ENCODE data around the gene CNKSR1. TPM values are rescaled to one million over a fixed set of nuclear protein-coding genes. Genes with fewer than 3 reads are reported as not detected.

CNKSR1 gene
- 0.52 TPM in 1 of 2 replicates, not detected in the other for total RNA-seq

GRCh38 chr1:26177182-26177684 is at the start of gene CNKSR1:
Gene CNKSR1, plus strand, starts transcription at chr1:26177491. Its CDS starts 57 bp downstream, at chr1:26177548.

GRCh38 chr1:26158908-26159742 is 18.2 kb upstream of the CNKSR1 start, which contains the start of gene FAM110D:
Gene FAM110D, plus strand, starts transcription at chr1:26159079. Its CDS starts 2,213 bp downstream, at chr1:26161292.

GRCh38 chr1:26168410-26169197 is 8.7 kb upstream of the CNKSR1 start, which contains the start of gene C1orf232:
Gene C1orf232, minus strand, starts transcription at chr1:26168963. Its CDS starts 464 bp downstream, at chr1:26168499.

GRCh38 chr1:26169669-26170471 is 7.4 kb upstream of the CNKSR1 start, which contains the start of gene ZNF593:
Gene ZNF593, plus strand, starts transcription at chr1:26169908. Its CDS starts 76 bp downstream, at chr1:26169984.

GRCh38 chr1:26171084-26172072 is 5.9 kb upstream of the CNKSR1 start, which contains the start of gene ZNF593OS:
Gene ZNF593OS, minus strand, starts transcription at chr1:26171832. Its CDS starts 171 bp downstream, at chr1:26171661.

GRCh38 chr1:26190373-26190987 is 13.2 kb downstream of the CNKSR1 start, which contains the start of gene CATSPER4:
Gene CATSPER4, plus strand, starts transcription at chr1:26190602. Its CDS starts 26 bp downstream, at chr1:26190628.

GRCh38 chr1:26233903-26234643 is 56.8 kb downstream of the CNKSR1 start, which contains the start of gene CEP85:
Gene CEP85, plus strand, starts transcription at chr1:26234200. Its CDS starts 5,584 bp downstream, at chr1:26239784.

Other genes starting within 250 kb of the CNKSR1 start
- 6.6 and 8.3 TPM in 2 replicates for gene PAFAH2, start 179.4 kb upstream of the CNKSR1 start, total RNA-seq
- 0.52 and 0.56 TPM in 2 replicates for gene EXTL1, start 155.7 kb upstream of the CNKSR1 start, total RNA-seq
- gene SLC30A2, start 131.4 kb upstream of the CNKSR1 start, total RNA-seq, result not detected in 2 replicates
- not detected in 2 replicates for gene TRIM63, start 109.9 kb upstream of the CNKSR1 start, total RNA-seq
- gene PDIK1L, start 65.7 kb upstream of the CNKSR1 start, total RNA-seq, result 2.7 and 5.9 TPM in 2 replicates
- under 0.01 TPM in 1 of 2 replicates, not detected in the other for gene FAM110D, start 18.4 kb upstream of the CNKSR1 start, total RNA-seq
- gene C1orf232, start 8.5 kb upstream of the CNKSR1 start, total RNA-seq, result not detected in 2 replicates
- 36.7 and 51.8 TPM in 2 replicates for gene ZNF593, start 7.6 kb upstream of the CNKSR1 start, total RNA-seq
- gene ZNF593OS, start 5.7 kb upstream of the CNKSR1 start, total RNA-seq, result not detected in 2 replicates
- not detected in 2 replicates for gene CATSPER4, start 13.1 kb downstream of the CNKSR1 start, total RNA-seq
- 4.6 and 5.4 TPM in 2 replicates for gene CEP85, start 56.7 kb downstream of the CNKSR1 start, total RNA-seq
- gene SH3BGRL3, start 102.6 kb downstream of the CNKSR1 start, total RNA-seq, result 89.3 and 181 TPM in 2 replicates
- gene UBXN11, start 129.1 kb downstream of the CNKSR1 start, total RNA-seq, result 2.7 and 7.5 TPM in 2 replicates
- not detected in 2 replicates for gene CD52, start 140.5 kb downstream of the CNKSR1 start, total RNA-seq
- gene CRYBG2, start 176.6 kb downstream of the CNKSR1 start, total RNA-seq, result 0.26 TPM in 1 of 2 replicates, not detected in the other
- not detected in 2 replicates for gene ZNF683, start 195.3 kb downstream of the CNKSR1 start, total RNA-seq
- gene LIN28A, start 233.3 kb downstream of the CNKSR1 start, total RNA-seq, result not detected in 2 replicates

All from epithelial cell of alveolus of lung (primary cell).